Effector memory CD4-positive, alpha-beta T cell (primary cell): ENCODE measurements around the gene MAML3.

Source experiments
- DNase-seq, 3 donors: peaks; one replicate each; pipeline ENCODE4 v3.0.0-alpha.2; 2020
- H3K27ac ChIP-seq: 2 replicates; pipeline ENCODE4 v1.7.0; 2013; ENCODE audit warnings: mild to moderate bottlenecking, low read length, moderate library complexity; ENCODE audit not compliant: insufficient read depth, poor library complexity, severe bottlenecking
- H3K27me3 ChIP-seq: replicated peaks from 2 replicates; pipeline ENCODE4 v1.7.0; 2013; ENCODE audit warnings: mild to moderate bottlenecking, low read length; ENCODE audit not compliant: insufficient read depth, control insufficient read depth, poor library complexity, severe bottlenecking
- H3K36me3 ChIP-seq: 2 replicates; pipeline ENCODE4 v1.7.0; 2013; ENCODE audit warnings: mild to moderate bottlenecking, low read length, moderate library complexity; ENCODE audit not compliant: control insufficient read depth, insufficient read depth
- H3K4me1 ChIP-seq: 2 replicates; pipeline ENCODE4 v1.7.0; 2013; ENCODE audit warnings: low read length, mild to moderate bottlenecking; ENCODE audit not compliant: control insufficient read depth, insufficient read depth, poor library complexity, severe bottlenecking
- H3K4me3 ChIP-seq: 2 replicates; pipeline ENCODE4 v1.7.0; 2013; ENCODE audit warnings: low read length, low read depth, mild to moderate bottlenecking; ENCODE audit not compliant: insufficient read depth, poor library complexity, severe bottlenecking
- H3K9me3 ChIP-seq: 2 replicates; pipeline ENCODE4 v1.7.0; 2013; ENCODE audit warnings: mild to moderate bottlenecking, low read length, moderate library complexity; ENCODE audit not compliant: control insufficient read depth

The MAML3 gene

GRCh38 chr4:139933104-139933503 is 220.9 kb downstream of the MAML3 start:
- no peak for DNase-seq
- no peak overlapping the region for H3K4me3 ChIP-seq
- H3K4me1 ChIP-seq: no peaks in the 10 kb centered on the region
- H3K9me3 ChIP-seq: no peaks in the 10 kb centered on the region
- no peaks in the 10 kb centered on the region for H3K36me3 ChIP-seq
- H3K27me3 ChIP-seq: no peaks in the 10 kb centered on the region
- H3K27ac ChIP-seq: no peak overlapping the region

- H3K9me3 ChIP-seq: no peaks in the 10 kb centered on the region
- H3K27ac ChIP-seq: no peak overlapping the region
- no peak for DNase-seq
- no peak overlapping the region for H3K4me3 ChIP-seq
- no peaks in the 10 kb centered on the region for H3K36me3 ChIP-seq
- no peaks in the 10 kb centered on the region for H3K4me1 ChIP-seq
- H3K27me3 ChIP-seq: no peaks in the 10 kb centered on the region
Measured at GRCh38 chr4:139924782-139925181, 229.2 kb downstream of the MAML3 start.

GRCh38 chr4:139922406-139923024 is 231.5 kb downstream of the MAML3 start:
- H3K4me1 ChIP-seq: no peaks in the 10 kb centered on the region
- H3K27ac ChIP-seq: no peak overlapping the region
- no peaks in the 10 kb centered on the region for H3K36me3 ChIP-seq
- no peaks in the 10 kb centered on the region for H3K27me3 ChIP-seq
- DNase-seq: no peak
- no peak overlapping the region for H3K4me3 ChIP-seq
- no peaks in the 10 kb centered on the region for H3K9me3 ChIP-seq

- Histone ChIP-seq H3K36me3 (no peaks in the 10 kb centered on the region), H3K4me1 (no peaks in the 10 kb centered on the region), H3K27me3 (no peaks in the 10 kb centered on the region), H3K9me3 (no peaks in the 10 kb centered on the region), H3K4me3 (no peak overlapping the region), H3K27ac (no peak overlapping the region)
- no peak for DNase-seq
Measured at GRCh38 chr4:139921429-139922184, 232.4 kb downstream of the MAML3 start.

- Histone ChIP-seq H3K27me3 (no peaks in the 10 kb centered on the region), H3K9me3 (no peaks in the 10 kb centered on the region), H3K4me1 (no peaks in the 10 kb centered on the region), H3K27ac (no peak overlapping the region), H3K36me3 (no peaks in the 10 kb centered on the region), H3K4me3 (no peak overlapping the region)
- no peak for DNase-seq
Measured at GRCh38 chr4:139920486-139921002, 233.4 kb downstream of the MAML3 start.

GRCh38 chr4:139919521-139919920 is 234.5 kb downstream of the MAML3 start:
- Histone ChIP-seq H3K36me3 (no peaks in the 10 kb centered on the region), H3K4me3 (no peak overlapping the region), H3K27me3 (no peaks in the 10 kb centered on the region), H3K4me1 (no peaks in the 10 kb centered on the region), H3K27ac (no peak overlapping the region), H3K9me3 (no peaks in the 10 kb centered on the region)
- DNase-seq: no peak

GRCh38 chr4:139919004-139919403 is 235.0 kb downstream of the MAML3 start:
- Histone ChIP-seq H3K27me3 (no peaks in the 10 kb centered on the region), H3K27ac (no peak overlapping the region), H3K4me3 (no peak overlapping the region), H3K4me1 (no peaks in the 10 kb centered on the region), H3K36me3 (no peaks in the 10 kb centered on the region), H3K9me3 (no peaks in the 10 kb centered on the region)
- DNase-seq: no peak

- Histone ChIP-seq H3K36me3 (no peaks in the 10 kb centered on the region), H3K4me3 (no peak overlapping the region), H3K4me1 (no peaks in the 10 kb centered on the region), H3K9me3 (no peaks in the 10 kb centered on the region), H3K27ac (no peak overlapping the region), H3K27me3 (no peaks in the 10 kb centered on the region)
- no peak for DNase-seq
Measured at GRCh38 chr4:139918591-139918990, 235.4 kb downstream of the MAML3 start.

- H3K9me3 ChIP-seq: no peaks in the 10 kb centered on the region
- DNase-seq: no peak
- no peaks in the 10 kb centered on the region for H3K4me1 ChIP-seq
- H3K27me3 ChIP-seq: no peaks in the 10 kb centered on the region
- no peaks in the 10 kb centered on the region for H3K36me3 ChIP-seq
- no peak overlapping the region for H3K27ac ChIP-seq
- no peak overlapping the region for H3K4me3 ChIP-seq
Measured at GRCh38 chr4:139917896-139918295, 236.1 kb downstream of the MAML3 start.

- DNase-seq: no peak
- no peaks in the 10 kb centered on the region for H3K27me3 ChIP-seq
- H3K4me1 ChIP-seq: no peaks in the 10 kb centered on the region
- no peak overlapping the region for H3K27ac ChIP-seq
- no peaks in the 10 kb centered on the region for H3K36me3 ChIP-seq
- no peak overlapping the region for H3K4me3 ChIP-seq
- no peaks in the 10 kb centered on the region for H3K9me3 ChIP-seq
Measured at GRCh38 chr4:139916041-139916440, 237.9 kb downstream of the MAML3 start.
